ENCODE data around the gene NKX1-1. TPM values are rescaled to one million over a fixed set of nuclear protein-coding genes. Genes with fewer than 3 reads are reported as not detected.

The NKX1-1 gene
- polyA plus RNA-seq, 1 donor (not counting 4 experiments of a cell fraction or from before 2014, with no cell fraction given): not detected

DNA sequence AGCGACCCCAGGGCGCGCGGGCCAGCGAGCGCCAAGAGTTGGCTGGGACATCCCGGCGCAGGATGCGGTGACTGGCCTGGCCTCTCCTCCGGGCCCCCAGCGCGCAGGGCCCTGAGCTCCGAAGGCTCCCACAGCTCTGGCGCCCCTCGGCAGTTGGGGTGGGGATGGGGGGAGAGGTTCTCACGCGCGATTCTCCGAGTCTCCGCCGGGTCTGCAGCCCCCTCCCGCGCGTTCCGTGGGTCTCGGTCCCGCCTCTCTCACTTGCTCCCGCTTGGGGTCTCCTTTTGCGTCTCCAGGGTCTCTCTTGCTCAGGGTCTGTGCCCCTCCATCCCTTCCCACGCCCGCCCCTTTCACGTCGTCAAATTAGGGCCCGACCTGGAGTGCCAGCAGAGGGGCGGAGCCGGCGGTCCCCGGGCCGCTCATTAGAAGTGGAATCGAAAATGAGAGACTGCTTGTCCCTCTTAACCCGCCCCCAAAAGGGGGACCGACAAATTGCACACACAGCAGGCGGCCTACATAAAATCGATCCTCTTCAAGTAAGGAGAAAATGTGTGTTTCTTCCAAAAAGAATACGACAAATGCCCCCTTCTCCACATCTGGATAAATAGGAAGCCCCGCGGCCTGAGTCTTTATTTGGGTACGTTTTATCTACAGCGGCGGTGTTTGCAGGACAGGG is 877 bp upstream of the NKX1-1 start:
- dilution Hi-C loops (cut with MboI; ENCODE audit: extremely low pct_ligation_motif_present, low sequenced_read_pairs): loop anchor here (25.0 kb wide), 1 partner anchor 230 kb away; no protein-coding TSS in a partner anchor
- peaks cover 3% of the 10 kb centered on the region for H4K20me1 ChIP-seq (ENCODE audit: control insufficient read depth, extremely low read depth, insufficient read depth, low read length)
- H3K9me1 ChIP-seq (ENCODE audit: control insufficient read depth, extremely low read depth, insufficient read depth, low read length): no peaks in the 10 kb centered on the region
- TF ChIP-seq, protein P1, sequence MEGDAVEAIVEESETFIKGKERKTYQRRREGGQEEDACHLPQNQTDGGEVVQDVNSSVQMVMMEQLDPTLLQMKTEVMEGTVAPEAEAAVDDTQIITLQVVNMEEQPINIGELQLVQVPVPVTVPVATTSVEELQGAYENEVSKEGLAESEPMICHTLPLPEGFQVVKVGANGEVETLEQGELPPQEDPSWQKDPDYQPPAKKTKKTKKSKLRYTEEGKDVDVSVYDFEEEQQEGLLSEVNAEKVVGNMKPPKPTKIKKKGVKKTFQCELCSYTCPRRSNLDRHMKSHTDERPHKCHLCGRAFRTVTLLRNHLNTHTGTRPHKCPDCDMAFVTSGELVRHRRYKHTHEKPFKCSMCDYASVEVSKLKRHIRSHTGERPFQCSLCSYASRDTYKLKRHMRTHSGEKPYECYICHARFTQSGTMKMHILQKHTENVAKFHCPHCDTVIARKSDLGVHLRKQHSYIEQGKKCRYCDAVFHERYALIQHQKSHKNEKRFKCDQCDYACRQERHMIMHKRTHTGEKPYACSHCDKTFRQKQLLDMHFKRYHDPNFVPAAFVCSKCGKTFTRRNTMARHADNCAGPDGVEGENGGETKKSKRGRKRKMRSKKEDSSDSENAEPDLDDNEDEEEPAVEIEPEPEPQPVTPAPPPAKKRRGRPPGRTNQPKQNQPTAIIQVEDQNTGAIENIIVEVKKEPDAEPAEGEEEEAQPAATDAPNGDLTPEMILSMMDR (optimal IDR thresholded peaks at IDR 0.05 in 1 of 3, IDR thresholded peaks at IDR 0.05 in 1 of 3, conservative IDR thresholded peaks at IDR 0.05 in 1 of 3; ENCODE audit: extremely low read depth in 1 of 3, insufficient read depth in 2 of 3, low read length in 3 of 3): no peak
- TF ChIP-seq EZH2 (IDR thresholded peaks at IDR 0.05; ENCODE audit: low read length): peak; percentile 73
- DNase-seq (ENCODE audit: low read depth, low spot score) (no peak), FAIRE-seq (no peak)
- H3K27me3 ChIP-seq (ENCODE audit: control insufficient read depth, extremely low read depth, insufficient read depth, low read length): peaks cover 86% of the 10 kb centered on the region
- H3K4me3 ChIP-seq (ENCODE audit: control insufficient read depth in 2 of 3, extremely low read depth in 1 of 3, insufficient read depth in 2 of 3, low read depth in 1 of 3, low read length in 3 of 3): no peak overlapping the region
- H3K36me3 ChIP-seq (ENCODE audit: control insufficient read depth in 2 of 2, extremely low read depth in 1 of 2, insufficient read depth in 2 of 2, low read length in 2 of 2): no peaks in the 10 kb centered on the region
- H3K9ac ChIP-seq (ENCODE audit: control insufficient read depth, extremely low read depth, insufficient read depth, low read length): no peak overlapping the region
- H3K27ac ChIP-seq (ENCODE audit: control insufficient read depth, insufficient read depth, low read length): no peak overlapping the region
- no peaks in the 10 kb centered on the region for H3K4me1 ChIP-seq (ENCODE audit: control insufficient read depth, extremely low read depth, insufficient read depth, low read length)
- H2AFZ ChIP-seq (ENCODE audit: control insufficient read depth, low read length): no peak overlapping the region
- no peaks in the 10 kb centered on the region for H3K79me2 ChIP-seq (ENCODE audit: control insufficient read depth, insufficient read depth, low read length)
- no peak overlapping the region for H3K4me2 ChIP-seq (ENCODE audit: control insufficient read depth, extremely low read depth, insufficient read depth, low read depth, low read length)
- no peaks in the 10 kb centered on the region for H3K9me3 ChIP-seq (ENCODE audit: control insufficient read depth, low read depth, low read length)

DNA sequence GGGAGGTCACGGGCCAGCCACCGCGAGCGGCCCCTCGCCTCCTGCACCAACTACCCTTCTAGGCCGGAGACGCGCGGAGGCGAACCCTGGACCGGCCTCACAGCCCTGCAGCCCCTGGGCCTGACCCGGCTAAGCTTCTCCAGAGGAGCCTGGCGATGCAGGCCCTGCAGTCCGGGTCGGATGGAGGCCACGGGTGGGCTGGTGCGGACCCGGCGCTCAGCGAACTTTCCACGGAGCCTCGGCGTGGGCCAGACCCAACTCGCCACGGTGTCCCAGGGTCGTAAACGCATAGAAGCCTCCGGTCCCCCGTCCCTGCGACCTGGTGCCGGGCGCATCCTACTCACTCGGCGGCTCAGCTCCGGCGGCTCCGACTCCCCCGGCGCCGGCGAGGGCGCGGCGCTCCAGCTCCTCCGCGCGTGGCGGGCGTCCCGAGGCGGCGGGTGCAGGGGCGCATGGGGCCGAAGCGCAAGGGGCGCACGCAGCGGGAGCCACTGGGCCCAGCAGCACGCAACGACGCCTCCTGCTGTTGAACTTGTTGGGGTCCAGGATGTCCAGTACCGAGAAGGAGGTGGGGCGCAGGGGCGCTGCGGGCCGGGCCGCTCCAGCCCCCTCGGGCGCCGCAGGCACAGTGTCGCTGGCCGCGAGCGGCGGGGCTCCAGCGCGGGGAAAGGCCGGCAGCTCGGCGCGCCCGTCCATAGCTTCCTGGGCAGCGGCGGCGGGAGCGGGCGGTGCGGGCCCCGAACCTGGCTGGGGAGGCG is 427 bp downstream of the NKX1-1 start:
- Histone ChIP-seq H4K20me1 (ENCODE audit: control insufficient read depth, extremely low read depth, insufficient read depth, low read length) (no peaks in the 10 kb centered on the region), H3K36me3 (ENCODE audit: control insufficient read depth in 2 of 2, extremely low read depth in 1 of 2, insufficient read depth in 2 of 2, low read length in 2 of 2) (no peaks in the 10 kb centered on the region), H2AFZ (ENCODE audit: control insufficient read depth, low read length) (no peak overlapping the region), H3K4me1 (ENCODE audit: control insufficient read depth, extremely low read depth, insufficient read depth, low read length) (no peaks in the 10 kb centered on the region), H3K27ac (ENCODE audit: control insufficient read depth, insufficient read depth, low read length) (no peak overlapping the region), H3K4me2 (ENCODE audit: control insufficient read depth, extremely low read depth, insufficient read depth, low read depth, low read length) (no peak overlapping the region), H3K27me3 (ENCODE audit: control insufficient read depth, extremely low read depth, insufficient read depth, low read length) (peaks cover 93% of the 10 kb centered on the region), H3K9ac (ENCODE audit: control insufficient read depth, extremely low read depth, insufficient read depth, low read length) (no peak overlapping the region), H3K79me2 (ENCODE audit: control insufficient read depth, insufficient read depth, low read length) (no peaks in the 10 kb centered on the region), H3K4me3 (ENCODE audit: control insufficient read depth in 2 of 3, extremely low read depth in 1 of 3, insufficient read depth in 2 of 3, low read depth in 1 of 3, low read length in 3 of 3) (no peak overlapping the region), H3K9me1 (ENCODE audit: control insufficient read depth, extremely low read depth, insufficient read depth, low read length) (no peaks in the 10 kb centered on the region), H3K9me3 (ENCODE audit: control insufficient read depth, low read depth, low read length) (no peaks in the 10 kb centered on the region)
- dilution Hi-C loops (cut with MboI; ENCODE audit: extremely low pct_ligation_motif_present, low sequenced_read_pairs): loop anchor here (25.0 kb wide), 1 partner anchor 231 kb away; no protein-coding TSS in a partner anchor
- DNase-seq (ENCODE audit: low read depth, low spot score) (no peak), FAIRE-seq (no peak)
- TF ChIP-seq, protein P1 (optimal IDR thresholded peaks at IDR 0.05 in 1 of 3, IDR thresholded peaks at IDR 0.05 in 1 of 3, conservative IDR thresholded peaks at IDR 0.05 in 1 of 3; ENCODE audit: extremely low read depth in 1 of 3, insufficient read depth in 2 of 3, low read length in 3 of 3): no peak
- peak; percentile 3 for TF ChIP-seq EZH2 (IDR thresholded peaks at IDR 0.05; ENCODE audit: low read length)
